NCI-H1930 (cell line): ENCODE data around the gene C11orf86.

Experiments
- DNase-seq, 2 experiments: peaks; one replicate each; lab custom pipeline; 2025; lab: John Stamatoyannopoulos, UW

Gene C11orf86

GRCh38 chr11:67025750-67026149, 50.6 kb downstream of the C11orf86 start:
- no peak for DNase-seq
